GM21717 (cell line): ENCODE results near the gene HOXA3.

ENCODE experiments used
- ATAC-seq: cut with Tn5 transposase; IDR thresholded peaks from one replicate; pipeline ENCODE4 v1.9.1; 2021; ENCODE audit warnings: mild to moderate bottlenecking, moderate library complexity; ENCODE audit not compliant: unreplicated experiment

The HOXA3 gene

GRCh38 chr7:27106181-27106900 lies 46.0 kb downstream of the HOXA3 start:
- ATAC-seq = no peak

GRCh38 chr7:27105301-27106031 lies 46.9 kb downstream of the HOXA3 start:
- no peak for ATAC-seq

- ATAC-seq = no peak
Observed at GRCh38 chr7:27104341-27105058, 47.9 kb downstream of the HOXA3 start.

GRCh38 chr7:27103489-27104226 lies 48.7 kb downstream of the HOXA3 start:
- no peak for ATAC-seq

- ATAC-seq = no peak
Observed at GRCh38 chr7:27102581-27103442, 49.6 kb downstream of the HOXA3 start, which contains the start of gene HOXA2. Gene HOXA2, minus strand, starts transcription at chr7:27102683. Its CDS starts 183 bp downstream, at chr7:27102500.

- ATAC-seq = no peak
Observed at GRCh38 chr7:27101957-27102580, 50.3 kb downstream of the HOXA3 start.

- no peak for ATAC-seq
Observed at GRCh38 chr7:27101171-27101956, 51.0 kb downstream of the HOXA3 start.

- no peak for ATAC-seq
Observed at GRCh38 chr7:27100694-27101170, 51.7 kb downstream of the HOXA3 start.

GRCh38 chr7:27099453-27100370 lies 52.7 kb downstream of the HOXA3 start:
- ATAC-seq = no peak

- no peak for ATAC-seq
Observed at GRCh38 chr7:27098578-27099451, 53.6 kb downstream of the HOXA3 start.

GRCh38 chr7:27097686-27098577 lies 54.5 kb downstream of the HOXA3 start:
- no peak for ATAC-seq

GRCh38 chr7:27096768-27097514 lies 55.4 kb downstream of the HOXA3 start:
- no peak for ATAC-seq

- ATAC-seq = peak; percentile 91
Observed at GRCh38 chr7:27095897-27096767, 56.3 kb downstream of the HOXA3 start, which contains the start of gene HOXA1. Gene HOXA1, minus strand, starts transcription at chr7:27096000. Its CDS starts 88 bp downstream, at chr7:27095912.
